HG03558 (cell line): Measurements from ENCODE around the gene DST.

Experiments
- ATAC-seq: cut with Tn5 transposase; IDR thresholded peaks from one replicate; pipeline ENCODE4 v1.9.1; 2021; ENCODE audit warnings: moderate number of reproducible peaks; ENCODE audit not compliant: unreplicated experiment; ENCODE audit errors: extremely low read depth

DST gene

DNA sequence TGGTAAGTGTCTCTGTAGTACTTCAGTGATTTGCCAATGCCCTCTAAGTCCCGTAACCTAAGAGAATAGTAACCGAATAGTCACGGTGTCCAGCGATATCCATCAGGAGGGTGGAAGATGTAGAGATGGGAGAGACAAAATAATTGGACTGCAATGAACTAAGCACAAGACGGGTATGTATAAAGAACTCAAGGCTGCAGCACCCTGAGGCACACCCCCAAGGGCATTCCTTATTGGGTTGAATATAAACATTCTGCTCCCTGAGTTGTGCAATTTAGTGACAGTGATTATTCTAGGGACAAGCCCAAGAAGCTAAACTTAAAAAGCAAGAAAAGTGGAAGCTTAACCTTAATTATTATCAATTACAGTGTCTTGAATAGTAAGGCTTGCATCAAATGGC lies 14.6 kb downstream of the DST start:
- no peak for ATAC-seq

DNA sequence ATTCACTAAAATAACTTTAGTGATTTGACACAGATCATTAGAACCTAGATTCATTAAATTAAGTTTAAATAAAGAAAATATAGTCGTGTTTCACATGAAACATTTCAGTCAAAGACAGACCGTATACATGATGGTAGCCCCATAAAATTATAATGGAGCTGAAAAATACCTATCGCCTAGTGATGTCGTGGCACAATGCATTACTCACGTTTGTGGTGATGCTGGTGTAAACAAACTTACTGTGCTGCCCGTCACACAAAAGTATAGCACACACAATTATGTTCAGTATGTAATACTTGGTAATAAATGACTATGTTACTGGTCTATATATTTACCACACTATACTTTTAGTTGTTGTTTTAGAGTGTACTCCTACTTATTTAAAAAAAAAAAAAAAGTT lies 17.3 kb downstream of the DST start:
- ATAC-seq = no peak

DNA sequence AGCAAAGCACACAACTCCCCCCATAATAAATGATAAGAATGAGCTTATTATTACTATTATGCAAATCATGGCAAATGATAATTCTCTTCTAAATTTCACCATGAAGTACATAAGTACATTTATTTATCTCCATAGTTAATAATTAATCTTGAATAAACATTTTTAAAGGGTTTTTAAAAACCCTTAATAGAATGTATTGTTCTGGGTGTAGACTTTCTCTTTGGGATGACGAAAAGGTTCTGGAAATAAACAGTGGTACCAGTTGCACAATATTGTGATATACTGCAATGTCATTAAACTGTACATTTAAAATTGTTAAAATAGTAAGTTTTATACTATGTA lies 18.0 kb downstream of the DST start:
- ATAC-seq = no peak

DNA sequence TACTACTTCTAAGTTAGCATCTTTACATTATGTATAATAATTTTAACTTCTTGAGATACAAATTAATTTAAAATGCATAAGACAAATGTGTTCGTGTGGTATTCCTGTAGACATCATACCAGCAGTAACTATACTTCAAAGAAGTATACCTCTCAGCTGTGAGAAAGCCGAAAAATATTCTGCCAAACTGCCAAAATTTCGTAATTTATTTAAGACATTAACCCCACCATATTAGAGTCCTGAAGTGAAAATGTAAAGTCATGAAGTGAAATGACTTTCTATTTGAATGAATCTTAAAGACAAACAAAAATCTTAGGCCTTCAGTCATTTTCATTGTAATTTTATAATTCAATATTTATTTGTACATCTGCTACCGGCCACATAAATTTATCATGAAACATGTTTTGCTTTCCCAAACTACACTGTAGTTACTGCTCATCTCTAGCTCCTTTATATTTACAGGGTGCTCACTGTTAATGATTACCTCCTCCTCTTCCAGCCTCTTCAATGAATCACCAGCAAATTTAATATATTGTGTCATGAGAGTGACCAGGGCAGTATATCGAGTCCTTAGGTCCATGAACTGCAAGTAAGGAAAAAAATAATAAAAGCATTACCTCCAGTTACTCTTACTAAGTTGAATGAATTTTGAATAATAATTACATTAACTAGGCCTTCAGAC lies 18.5 kb downstream of the DST start:
- no peak for ATAC-seq

DNA sequence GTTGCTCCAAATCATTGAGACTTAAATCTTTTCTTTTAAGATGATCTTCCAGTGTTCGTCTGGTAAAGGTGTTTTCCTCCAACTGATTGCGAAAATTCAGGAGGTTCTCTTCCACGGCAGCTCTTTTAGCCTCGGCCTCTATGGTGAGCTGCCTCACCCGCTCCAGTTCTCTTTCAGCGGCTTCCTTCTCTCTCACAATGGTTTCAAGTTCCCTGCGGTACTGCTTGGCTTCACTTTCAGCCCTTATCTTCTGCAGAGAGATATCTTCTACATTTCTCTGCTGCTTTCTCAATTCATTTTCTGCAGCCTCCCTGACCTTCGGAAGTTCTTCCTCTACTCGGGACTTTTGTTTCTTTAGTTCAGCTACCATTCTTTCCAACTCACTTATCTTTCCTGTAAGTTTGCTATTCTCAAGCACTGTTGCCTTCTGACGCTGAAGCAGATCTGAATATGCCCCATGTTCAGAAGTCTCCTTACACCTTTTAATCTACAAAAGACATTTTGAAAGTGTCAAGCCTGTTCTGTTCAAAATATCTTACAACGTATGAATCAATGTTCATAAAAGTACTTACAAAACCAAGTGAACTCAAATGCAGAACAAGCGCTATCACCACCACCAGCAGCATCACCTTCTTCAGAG lies 22.3 kb downstream of the DST start:
- no peak for ATAC-seq

DNA sequence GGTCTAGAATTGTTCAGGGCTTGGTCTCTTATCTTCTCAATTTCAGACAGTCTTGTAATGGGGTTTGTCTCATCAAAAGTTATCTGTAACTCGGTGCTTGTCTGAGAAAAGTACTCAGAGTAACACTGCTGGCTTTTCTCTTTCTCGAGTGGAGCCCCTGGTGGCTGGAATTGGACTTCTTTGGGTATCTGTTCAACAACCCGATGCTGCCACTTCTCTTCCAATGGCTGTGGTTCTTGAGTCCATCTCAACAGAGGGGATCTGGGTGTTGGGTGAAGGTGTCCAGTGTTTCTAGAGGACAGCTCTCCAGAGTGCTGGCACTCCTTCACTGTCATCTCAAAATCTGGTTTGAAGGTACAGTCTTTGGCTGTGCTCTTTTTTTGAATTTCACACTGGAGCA lies 24.6 kb downstream of the DST start:
- ATAC-seq = no peak

DNA sequence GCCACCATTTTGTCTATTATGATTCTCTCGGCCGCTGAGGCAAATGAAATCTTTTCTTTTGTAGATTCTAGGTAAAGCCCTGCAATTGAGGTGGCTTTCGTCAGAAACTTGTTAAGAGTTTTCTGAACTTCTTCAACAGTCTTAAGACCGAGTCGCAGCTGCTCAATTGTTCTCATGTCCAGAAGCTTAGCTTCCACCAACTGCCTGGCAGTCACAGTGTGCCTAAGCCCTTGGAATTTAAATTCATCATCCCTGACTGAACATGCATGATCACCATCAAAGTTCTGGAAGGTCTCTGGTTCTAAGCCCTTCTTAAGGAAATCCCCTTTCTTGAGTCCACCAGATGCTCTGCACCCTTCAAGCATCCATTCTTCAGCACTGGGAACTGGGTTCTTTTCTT lies 25.7 kb downstream of the DST start:
- ATAC-seq = no peak

DNA sequence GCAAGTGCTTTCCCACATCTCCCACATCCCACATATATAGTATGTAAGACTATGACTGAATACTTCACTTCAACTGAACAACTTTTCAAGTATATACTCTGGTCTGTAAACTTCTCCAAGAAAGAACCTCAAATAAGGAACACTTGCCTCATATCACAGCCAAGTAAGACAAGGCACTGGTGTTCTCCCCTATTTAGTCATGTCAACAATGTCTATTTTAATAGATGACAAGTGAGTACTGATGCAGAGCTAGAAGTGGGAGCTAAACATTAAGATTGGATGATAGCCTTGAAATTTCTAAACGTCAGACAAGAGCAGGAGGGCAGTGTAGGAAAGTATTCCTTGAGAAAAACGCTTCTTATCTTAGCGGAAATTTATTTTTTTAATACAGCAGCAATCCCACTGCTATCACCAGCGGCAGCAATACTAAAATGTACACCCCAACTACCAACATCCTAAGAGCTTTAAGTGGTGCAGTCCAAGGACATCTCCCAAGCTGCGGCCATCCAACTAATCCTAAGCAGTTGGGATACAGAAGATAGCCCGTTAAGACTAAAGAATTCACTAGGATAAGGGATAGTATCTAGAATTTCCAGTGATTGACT lies 29.3 kb downstream of the DST start:
- no peak for ATAC-seq

DNA sequence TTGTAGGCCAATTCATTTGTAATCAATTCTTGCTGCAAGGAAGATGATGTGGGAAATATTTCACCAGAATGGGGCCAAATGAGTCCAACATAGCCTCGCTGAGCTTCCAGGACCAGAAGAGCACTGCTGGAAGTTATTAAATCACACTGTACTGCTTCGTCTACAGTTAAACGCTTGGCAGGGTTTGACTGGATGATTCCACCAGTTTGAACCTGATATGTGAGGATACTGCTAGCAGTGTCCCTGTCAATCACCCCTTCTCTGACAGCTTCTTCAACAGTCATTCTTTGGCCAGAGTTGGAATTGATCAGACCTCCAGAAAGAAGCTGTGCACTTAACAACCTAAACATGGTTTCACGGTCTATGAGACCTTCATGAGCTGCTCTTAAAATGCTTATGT lies 34.4 kb downstream of the DST start:
- no peak for ATAC-seq

DNA sequence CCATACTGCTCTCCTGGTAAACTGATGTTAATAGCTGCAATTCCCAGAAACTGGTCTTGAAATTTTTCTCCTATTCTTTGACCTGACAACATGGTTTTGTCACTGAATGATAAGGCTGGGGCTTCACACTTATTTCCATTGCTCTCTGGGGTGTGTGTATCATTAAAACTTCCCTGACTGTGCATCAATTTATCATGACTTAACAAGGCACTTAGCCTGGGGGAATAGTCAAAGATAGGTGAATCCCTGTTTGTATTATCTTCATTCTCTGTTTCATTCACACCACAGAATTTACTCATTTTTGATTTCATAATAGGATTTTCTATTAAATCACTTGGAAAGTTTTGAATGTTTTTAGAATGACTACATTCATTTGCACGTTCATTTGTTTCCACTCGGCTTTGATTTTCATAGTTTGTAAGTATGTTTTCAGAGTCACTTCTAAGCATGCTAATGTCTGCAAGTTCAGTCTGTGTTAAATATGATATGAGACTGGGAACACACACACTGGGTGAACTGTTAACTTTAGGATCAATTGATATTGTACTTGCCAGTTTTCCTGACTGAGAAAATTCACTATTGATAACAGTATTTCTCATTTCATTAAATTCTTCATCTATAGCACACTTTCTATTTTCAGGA lies 35.5 kb downstream of the DST start:
- no peak for ATAC-seq

DNA sequence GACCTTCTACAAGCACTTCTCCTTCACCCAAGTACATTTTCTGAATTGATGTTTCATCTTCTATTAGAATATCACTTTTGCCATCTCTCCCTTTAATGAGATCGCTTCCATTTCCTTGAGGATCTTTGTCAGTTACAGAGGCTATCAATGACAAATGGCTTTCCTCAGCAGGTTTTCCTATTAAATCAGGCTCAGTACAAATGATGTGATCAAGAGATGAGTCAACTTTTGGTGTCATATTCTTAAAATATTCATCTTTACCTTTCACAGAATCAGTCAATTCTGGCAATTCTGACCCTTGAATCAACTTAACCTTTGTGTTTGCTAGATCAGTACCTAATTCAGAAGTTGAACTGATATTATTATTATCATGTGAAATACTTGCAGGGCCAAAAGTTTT lies 37.3 kb downstream of the DST start:
- no peak for ATAC-seq

DNA sequence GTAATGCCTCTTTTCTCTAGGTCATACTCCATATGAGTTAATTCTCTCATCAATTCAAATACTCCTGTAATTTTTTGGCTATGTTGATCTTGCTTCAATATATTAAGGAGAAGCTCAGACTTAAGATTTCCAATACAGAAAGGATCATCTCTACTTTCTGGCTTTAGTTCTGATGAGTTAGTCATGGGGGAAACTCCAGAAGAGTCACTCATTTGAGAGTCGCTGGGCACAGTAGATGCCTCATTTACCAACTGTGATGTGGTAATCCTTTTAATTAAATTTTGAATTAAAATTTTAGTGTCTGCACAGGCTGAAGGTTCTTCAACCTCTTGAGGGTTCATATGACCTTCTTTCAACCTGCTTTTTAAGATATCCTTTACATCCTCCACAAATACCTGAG lies 38.5 kb downstream of the DST start:
- no peak for ATAC-seq

DNA sequence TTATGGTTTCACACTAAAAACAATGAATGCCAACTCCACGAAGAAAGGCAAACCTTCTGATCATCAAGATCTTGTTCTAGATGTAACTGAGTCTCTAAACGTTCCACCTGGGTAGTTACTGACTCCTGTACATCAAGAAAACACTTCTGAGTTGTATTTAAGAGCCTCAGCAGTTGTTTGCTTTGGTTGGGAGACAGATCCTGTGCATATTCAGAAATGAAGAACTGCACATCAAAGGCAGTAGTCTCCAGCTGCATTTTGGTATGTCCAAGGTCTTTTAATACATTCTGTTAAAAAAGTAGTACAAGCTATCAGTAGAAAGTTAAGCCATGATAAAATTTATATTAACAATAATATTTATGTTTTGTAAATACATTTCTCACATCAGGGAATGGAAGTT lies 41.3 kb downstream of the DST start:
- ATAC-seq = no peak

DNA sequence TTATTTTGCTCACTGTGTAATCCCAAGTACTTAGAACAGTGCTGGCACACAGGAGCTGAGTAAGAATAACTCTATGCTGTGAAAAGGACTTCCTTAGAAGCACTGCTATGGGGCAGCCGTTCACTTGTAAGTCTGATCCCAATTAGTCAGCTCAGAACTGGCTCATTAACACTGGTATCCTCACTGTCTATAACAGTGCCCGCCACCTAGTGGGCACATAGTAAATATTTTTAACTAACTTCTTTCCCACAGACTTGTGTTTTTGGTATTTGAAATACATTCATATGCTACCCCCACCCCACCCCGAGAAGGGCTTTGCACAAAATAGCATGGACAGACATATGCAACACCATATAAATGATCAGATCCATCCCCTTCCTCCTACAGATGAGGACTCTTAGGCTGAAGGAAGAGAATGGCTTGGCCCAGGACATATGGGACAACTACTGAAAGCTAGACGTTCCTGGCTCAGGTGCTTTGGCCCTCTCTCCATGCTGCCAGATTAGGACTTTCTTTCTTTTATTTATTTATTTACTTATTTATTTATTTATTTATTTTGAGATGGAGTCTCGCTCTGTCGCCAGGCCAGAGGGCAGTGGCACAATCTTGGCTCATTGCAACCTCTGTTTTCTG lies 47.1 kb downstream of the DST start:
- no peak for ATAC-seq

DNA sequence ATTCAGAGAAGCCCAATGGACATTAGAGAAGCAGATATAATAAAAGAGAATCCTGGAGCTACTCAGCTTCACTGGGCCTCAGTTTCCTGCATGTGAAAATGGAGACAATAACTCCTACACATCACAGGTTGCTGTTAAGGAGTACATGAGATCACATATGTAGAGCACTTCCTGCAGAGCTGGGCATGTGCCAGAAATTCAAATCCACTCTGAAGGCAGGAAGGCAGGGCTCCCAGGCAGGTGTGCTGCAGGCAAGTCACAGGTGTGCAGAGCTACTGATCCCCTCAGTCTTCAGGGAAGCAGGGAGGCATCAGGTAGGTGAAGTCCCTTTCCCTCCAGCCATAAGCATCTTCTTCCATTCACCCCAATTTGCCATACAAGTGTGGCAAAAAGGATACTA lies 48.0 kb downstream of the DST start:
- ATAC-seq = no peak

DNA sequence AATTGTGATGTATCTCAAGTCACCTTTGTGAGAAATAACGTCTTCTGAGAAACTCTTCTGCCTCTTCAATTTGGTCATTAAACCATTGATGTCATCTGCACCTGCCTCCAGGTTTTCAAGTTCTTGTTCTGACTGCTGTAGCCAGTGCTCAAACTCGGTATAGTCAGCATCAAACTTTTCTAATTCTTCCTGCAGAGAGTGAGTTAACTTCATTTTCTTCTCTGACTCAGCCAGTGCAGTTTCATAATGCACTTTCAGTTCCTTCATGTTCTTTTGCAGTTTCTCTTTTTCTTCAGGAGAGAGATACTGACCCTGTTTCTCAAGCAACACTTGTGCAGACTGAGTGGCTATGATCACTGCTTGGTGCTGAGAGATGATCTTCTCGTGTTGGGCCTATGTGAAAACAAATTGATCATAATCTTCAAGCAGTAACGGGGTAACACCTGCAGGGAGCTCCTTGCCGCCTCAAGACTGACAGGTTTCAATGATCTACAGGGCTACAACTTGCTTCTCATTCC lies 48.8 kb downstream of the DST start:
- ATAC-seq = peak; percentile 96

DNA sequence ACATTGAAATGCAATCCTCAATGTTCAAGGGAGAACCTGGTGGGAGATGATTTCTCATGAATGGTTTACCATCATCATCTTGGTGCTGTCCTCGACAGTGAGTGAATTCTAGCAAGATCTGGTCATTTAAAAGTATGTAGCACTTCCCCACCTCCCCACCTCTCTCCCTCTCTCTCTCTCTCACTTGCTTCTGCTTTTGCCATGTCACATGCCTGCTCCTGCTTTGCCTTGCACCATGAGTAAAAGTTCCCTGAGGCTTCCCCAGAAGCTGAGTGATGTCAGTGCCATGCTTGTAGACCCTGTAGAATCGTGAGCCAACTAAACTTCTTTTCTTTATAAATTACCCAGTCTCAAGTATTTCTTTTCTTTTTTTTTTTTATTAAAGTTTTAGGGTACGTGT lies 60.5 kb downstream of the DST start:
- no peak for ATAC-seq

DNA sequence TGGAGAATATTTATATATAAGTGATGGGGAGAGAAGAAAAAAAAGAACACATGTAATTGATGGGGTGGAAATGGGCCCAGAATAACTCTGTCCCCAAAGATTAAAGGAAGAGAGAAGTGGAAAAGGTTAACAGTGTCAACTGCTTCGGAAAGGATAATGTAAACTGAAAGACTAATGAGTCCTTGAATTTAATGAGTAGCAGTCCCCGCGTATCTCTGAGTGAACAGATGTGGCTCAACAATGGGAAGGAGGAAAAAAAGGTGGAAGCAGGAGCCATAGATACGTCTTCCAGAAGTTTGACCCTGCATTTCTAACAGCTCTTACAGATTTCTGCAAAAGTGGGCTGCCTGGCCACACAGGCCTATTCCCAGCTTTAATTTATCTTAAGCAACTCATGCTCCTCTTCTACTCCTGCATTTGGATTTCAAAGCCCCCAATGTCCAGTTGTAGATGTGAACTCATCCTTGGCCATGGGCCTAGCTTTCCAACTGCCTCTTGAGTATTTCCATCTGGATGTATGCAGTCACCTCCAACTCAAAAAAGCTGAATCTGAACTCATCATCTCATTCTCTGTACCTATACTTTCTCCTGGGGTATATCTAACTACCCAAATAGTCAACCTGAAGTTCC lies 61.3 kb downstream of the DST start:
- no peak for ATAC-seq

DNA sequence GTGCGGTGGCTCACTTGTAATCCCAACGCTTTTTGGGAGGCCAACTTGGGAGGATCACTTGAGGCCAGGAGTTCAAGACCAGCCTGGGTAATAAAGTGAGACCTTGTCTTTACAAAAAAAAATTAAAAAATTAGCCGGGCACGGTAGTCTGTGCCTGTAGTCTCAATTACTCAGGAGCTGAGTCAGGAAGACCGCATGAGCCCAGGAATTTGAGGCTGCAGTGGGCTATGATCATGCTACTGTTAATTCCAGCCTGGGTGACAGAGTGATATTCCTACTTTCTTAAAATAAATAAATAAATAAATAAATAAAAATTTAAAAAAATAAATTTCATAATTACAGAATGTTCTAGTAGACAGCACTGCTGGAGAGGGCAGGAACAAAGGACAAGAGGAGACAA lies 62.4 kb downstream of the DST start:
- ATAC-seq = no peak

DNA sequence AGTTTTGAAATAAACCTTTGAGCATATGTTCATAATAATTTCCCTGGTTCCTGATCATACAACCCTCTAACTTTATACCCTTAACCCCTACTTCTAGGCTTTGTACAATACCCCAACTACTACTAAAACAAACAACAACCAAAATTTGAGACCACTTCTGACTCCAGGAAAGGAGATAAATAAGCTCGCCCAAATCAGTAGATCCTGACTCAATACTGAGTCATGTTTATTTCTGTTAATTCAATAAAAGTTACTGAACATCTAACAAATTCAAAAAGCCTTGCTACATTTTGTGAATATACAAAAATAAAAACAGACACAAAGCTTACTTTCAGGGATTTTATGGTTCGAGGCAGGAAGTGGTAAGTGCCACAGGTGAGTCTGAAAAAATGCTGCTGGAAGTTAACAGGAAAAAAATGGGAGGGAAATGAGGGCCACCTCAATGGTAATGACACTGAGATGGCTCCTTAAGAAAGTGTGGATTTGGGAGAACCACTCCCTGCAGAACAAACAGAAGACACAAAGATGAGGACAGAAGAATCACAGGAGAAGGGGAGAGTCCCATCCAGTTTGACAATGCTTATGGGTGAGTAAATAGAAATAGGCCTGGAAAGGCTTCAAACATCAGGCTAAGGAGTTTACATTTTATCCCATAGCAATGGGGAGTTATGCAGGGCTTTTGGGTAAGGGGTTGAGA lies 63.4 kb downstream of the DST start:
- ATAC-seq = no peak
